Mesenchymal stem cell (in vitro differentiated cells and primary cell): ENCODE measurements around the gene EI24.
"Not testable (repeated sequence)": the region's sequence is repeated elsewhere in the genome, so short reads cannot be mapped to it uniquely, and the experiment has no call there.

Experiments
- DNase-seq: peaks from one replicate; pipeline ENCODE4 v3.0.0-alpha.2; 2013
- H2AFZ ChIP-seq: one replicate; pipeline ENCODE4 v1.6.1; 2013; ENCODE audit warnings: low read depth, mild to moderate bottlenecking, control low read depth, inconsistent platforms, low read length, moderate library complexity
- H2AK5ac ChIP-seq: 2 replicates; pipeline ENCODE4 v1.6.1; 2013; ENCODE audit warnings: low read length, moderate library complexity, mild to moderate bottlenecking, inconsistent platforms; ENCODE audit not compliant: severe bottlenecking
- H2BK120ac ChIP-seq: one replicate; pipeline ENCODE4 v1.6.1; 2013; ENCODE audit warnings: low read depth, mild to moderate bottlenecking, inconsistent platforms, low read length, moderate library complexity
- H2BK12ac ChIP-seq, 2 experiments: one replicate each; pipeline ENCODE4 v1.6.1; 2013; ENCODE audit warnings: inconsistent platforms in 2 of 2, low read length in 2 of 2, mild to moderate bottlenecking in 2 of 2, moderate library complexity in 2 of 2, control low read depth in 1 of 2
- H2BK15ac ChIP-seq: one replicate; pipeline ENCODE4 v1.6.1; 2013; ENCODE audit warnings: mild to moderate bottlenecking, low read depth, inconsistent platforms; ENCODE audit not compliant: poor library complexity, severe bottlenecking
- H2BK5ac ChIP-seq: 2 replicates; pipeline ENCODE4 v1.6.1; 2013; ENCODE audit warnings: low read depth, mild to moderate bottlenecking, low read length, control low read depth, inconsistent platforms; ENCODE audit not compliant: poor library complexity, severe bottlenecking
- H3K14ac ChIP-seq, 2 experiments: one replicate each; pipeline ENCODE4 v1.6.1; 2013; ENCODE audit warnings: inconsistent platforms in 2 of 2, low read length in 2 of 2, control low read depth in 1 of 2, mild to moderate bottlenecking in 1 of 2, moderate library complexity in 1 of 2
- H3K18ac ChIP-seq, 2 experiments: one replicate each; pipeline ENCODE4 v1.6.1; 2013; ENCODE audit warnings: inconsistent platforms in 2 of 2, low read length in 2 of 2, control low read depth in 1 of 2, low read depth in 1 of 2, mild to moderate bottlenecking in 1 of 2
- H3K23ac ChIP-seq, 2 experiments: one replicate each; pipeline ENCODE4 v1.6.1; 2013; ENCODE audit warnings: inconsistent platforms in 2 of 2, low read length in 2 of 2, mild to moderate bottlenecking in 2 of 2, moderate library complexity in 2 of 2, control low read depth in 1 of 2
- H3K27ac ChIP-seq: 2 replicates; pipeline ENCODE4 v1.5.1; 2013; ENCODE audit warnings: mild to moderate bottlenecking, moderate library complexity, low read length, control low read depth, inconsistent platforms; ENCODE audit not compliant: poor library complexity, severe bottlenecking
- H3K27me3 ChIP-seq, 2 experiments: 2 replicates each; pipeline versions ENCODE4 v1.6.1 to v1.7.0; 2013; ENCODE audit warnings: low read length in 2 of 2, mild to moderate bottlenecking in 2 of 2, moderate library complexity in 2 of 2, control low read depth in 1 of 2, inconsistent platforms in 1 of 2; ENCODE audit not compliant: control insufficient read depth in 1 of 2, insufficient read depth in 1 of 2
- H3K36me3 ChIP-seq, 2 experiments: 2 replicates each; pipeline versions ENCODE4 v1.6.1 to v1.7.0; 2013; ENCODE audit warnings: low read length in 2 of 2, control low read depth in 1 of 2, inconsistent platforms in 1 of 2, low read depth in 1 of 2, mild to moderate bottlenecking in 1 of 2; ENCODE audit not compliant: insufficient read depth in 2 of 2, control insufficient read depth in 1 of 2
- H3K4ac ChIP-seq, 2 experiments: one replicate each; pipeline ENCODE4 v1.6.1; 2013; ENCODE audit warnings: inconsistent platforms in 2 of 2, low read length in 2 of 2, mild to moderate bottlenecking in 2 of 2, moderate library complexity in 2 of 2, control low read depth in 1 of 2, low read depth in 1 of 2
- H3K4me1 ChIP-seq: 2 replicates; pipeline ENCODE4 v1.6.1; 2013; ENCODE audit warnings: low read depth, low read length, control low read depth; ENCODE audit not compliant: control insufficient read depth, insufficient read depth
- H3K4me2 ChIP-seq: 2 replicates; pipeline ENCODE4 v1.6.1; 2013; ENCODE audit warnings: low read length, mild to moderate bottlenecking, inconsistent platforms; ENCODE audit not compliant: poor library complexity, severe bottlenecking
- H3K4me3 ChIP-seq, 2 experiments: 2 replicates each; pipeline versions ENCODE4 v1.5.1 to v1.7.0; 2013; ENCODE audit warnings: low read length in 2 of 2, mild to moderate bottlenecking in 2 of 2, control low read depth in 1 of 2, low read depth in 1 of 2; ENCODE audit not compliant: insufficient read depth in 1 of 2
- H3K79me1 ChIP-seq: replicated peaks from 2 replicates; pipeline ENCODE4 v1.6.1; 2013; ENCODE audit warnings: mild to moderate bottlenecking, control low read depth, low read length, inconsistent platforms; ENCODE audit not compliant: poor library complexity, severe bottlenecking
- H3K9ac ChIP-seq: 2 replicates; pipeline ENCODE4 v1.7.0; 2013; ENCODE audit warnings: mild to moderate bottlenecking, low read length, moderate library complexity
- H3K9me3 ChIP-seq: 2 replicates; pipeline ENCODE4 v1.7.0; 2013; ENCODE audit warnings: mild to moderate bottlenecking, low read length; ENCODE audit not compliant: control insufficient read depth
- H4K8ac ChIP-seq: one replicate; pipeline ENCODE4 v1.6.1; 2013; ENCODE audit warnings: inconsistent platforms, mild to moderate bottlenecking, low read length, moderate library complexity
- H4K91ac ChIP-seq: one replicate; pipeline ENCODE4 v1.6.1; 2013; ENCODE audit warnings: mild to moderate bottlenecking, low read length, inconsistent platforms
- WGBS: methylation state at CpG from one replicate; pipeline ENCODE4 v1.1.7; 2013; ENCODE audit warnings: mixed read lengths; 5-methylcytosine and 5-hydroxymethylcytosine counted together

Gene EI24

GRCh38 chr11:125532668-125533067 is 36.6 kb upstream of the EI24 start:
- H3K4me2 ChIP-seq = no peak overlapping the region
- H3K27me3 ChIP-seq = peaks cover 3 to 4% of the 10 kb centered on the region in 2 experiments
- no peak overlapping the region for H3K27ac ChIP-seq
- H3K18ac ChIP-seq = no peak overlapping the region
- no peak overlapping the region for H4K8ac ChIP-seq
- no peak overlapping the region for H2BK15ac ChIP-seq
- no peak overlapping the region for H3K23ac ChIP-seq
- no peak for DNase-seq
- no peaks in the 10 kb centered on the region for H3K36me3 ChIP-seq
- H3K9me3 ChIP-seq = no peaks in the 10 kb centered on the region
- H2BK120ac ChIP-seq = no peak overlapping the region
- H3K14ac ChIP-seq = no peak overlapping the region
- no peaks in the 10 kb centered on the region for H3K79me1 ChIP-seq
- 84% methylated on average over 2 of the region's 3 CpGs for WGBS
- no peak overlapping the region for H3K4ac ChIP-seq
- H3K4me1 ChIP-seq = no peaks in the 10 kb centered on the region
- no peak overlapping the region for H4K91ac ChIP-seq
- no peak overlapping the region for H2AFZ ChIP-seq
- no peak overlapping the region for H2BK12ac ChIP-seq
- H3K9ac ChIP-seq = no peak overlapping the region
- no peak overlapping the region for H2AK5ac ChIP-seq
- H3K4me3 ChIP-seq = no peak overlapping the region
- H2BK5ac ChIP-seq = no peak overlapping the region

GRCh38 chr11:125535585-125535984 is 33.7 kb upstream of the EI24 start:
- no peaks in the 10 kb centered on the region for H3K9me3 ChIP-seq
- H3K14ac ChIP-seq = no peak overlapping the region
- no peak overlapping the region for H2AK5ac ChIP-seq
- no peak overlapping the region for H4K8ac ChIP-seq
- H3K36me3 ChIP-seq = no peaks in the 10 kb centered on the region
- H3K4me3 ChIP-seq = no peak overlapping the region
- H3K4me2 ChIP-seq = no peak overlapping the region
- H2BK120ac ChIP-seq = no peak overlapping the region
- peaks cover 3 to 4% of the 10 kb centered on the region in 2 experiments for H3K27me3 ChIP-seq
- no peaks in the 10 kb centered on the region for H3K79me1 ChIP-seq
- H2BK12ac ChIP-seq = no peak overlapping the region
- no peak overlapping the region for H3K27ac ChIP-seq
- no peak overlapping the region for H2BK5ac ChIP-seq
- no peak overlapping the region for H3K18ac ChIP-seq
- no peak overlapping the region for H3K23ac ChIP-seq
- H2AFZ ChIP-seq = no peak overlapping the region
- H3K4ac ChIP-seq = no peak overlapping the region
- DNase-seq = no peak
- 45% methylated on average over 1 of the region's 1 CpG for WGBS
- no peak overlapping the region for H3K9ac ChIP-seq
- no peak overlapping the region for H4K91ac ChIP-seq
- no peaks in the 10 kb centered on the region for H3K4me1 ChIP-seq
- H2BK15ac ChIP-seq = no peak overlapping the region

GRCh38 chr11:125536834-125537233 is 32.4 kb upstream of the EI24 start:
- H3K4me2 ChIP-seq, H4K8ac ChIP-seq, H3K18ac ChIP-seq, H2BK15ac ChIP-seq, H2BK12ac ChIP-seq, DNase-seq, H3K4ac ChIP-seq, H3K79me1 ChIP-seq, H3K9me3 ChIP-seq, H3K4me1 ChIP-seq, H4K91ac ChIP-seq, H2BK120ac ChIP-seq, H2BK5ac ChIP-seq, H3K27me3 ChIP-seq, H3K27ac ChIP-seq, H3K9ac ChIP-seq, H2AFZ ChIP-seq, H3K4me3 ChIP-seq, H3K36me3 ChIP-seq, H3K23ac ChIP-seq, H2AK5ac ChIP-seq, H3K14ac ChIP-seq: not testable (repeated sequence)
- WGBS = no CpG with 5 or more reads among the region's 19 CpGs

GRCh38 chr11:125542709-125543108 is 26.6 kb upstream of the EI24 start:
- Histone ChIP-seq H4K91ac (no peak overlapping the region), H4K8ac (no peak overlapping the region), H3K9me3 (peaks cover 9% of the 10 kb centered on the region)

More at GRCh38 chr11:125542709-125543108, 26.6 kb upstream of the EI24 start:
- Histone ChIP-seq H3K4me2 (no peak overlapping the region), H3K9ac (no peak overlapping the region), H3K27ac (no peak overlapping the region), H3K79me1 (no peaks in the 10 kb centered on the region), H2BK15ac (no peak overlapping the region), H3K4me1 (no peaks in the 10 kb centered on the region), H3K18ac (no peak overlapping the region), H2BK12ac (no peak overlapping the region), H2BK120ac (no peak overlapping the region), H3K36me3 (no peaks in the 10 kb centered on the region), H3K4me3 (no peak overlapping the region), H2BK5ac (no peak overlapping the region), H2AK5ac (no peak overlapping the region), H3K27me3 (no peaks in the 10 kb centered on the region), H3K14ac (no peak overlapping the region), H3K23ac (no peak overlapping the region), H2AFZ (no peak overlapping the region), H3K4ac (no peak overlapping the region)
- DNase-seq = no peak
